Nephron progenitor cell (in vitro differentiated cells): ENCODE data around the gene PDXK.

Experiments
- DNase-seq: peaks from one replicate; pipeline ENCODE4 v3.0.0; 2021
- H3K27ac Mint-ChIP-seq: 2 replicates; pipeline ENCODE4 v1.8.0; 2021; ENCODE audit warnings: mild to moderate bottlenecking, moderate library complexity, mixed read lengths
- H3K27me3 Mint-ChIP-seq: 2 replicates; pipeline ENCODE4 v1.8.0; 2021; ENCODE audit warnings: mild to moderate bottlenecking, low read depth, mixed read lengths; ENCODE audit not compliant: poor library complexity
- H3K36me3 Mint-ChIP-seq: 2 replicates; pipeline ENCODE4 v1.8.0; 2021; ENCODE audit warnings: low read depth, mixed read lengths
- H3K4me1 Mint-ChIP-seq: 2 replicates; pipeline ENCODE4 v1.8.0; 2021; ENCODE audit warnings: mixed read lengths
- H3K4me3 Mint-ChIP-seq: 2 replicates; pipeline ENCODE4 v1.8.0; 2021; ENCODE audit warnings: mild to moderate bottlenecking, moderate library complexity, mixed read lengths
- H3K9me3 Mint-ChIP-seq: 2 replicates; pipeline ENCODE4 v1.8.0; 2021; ENCODE audit warnings: mild to moderate bottlenecking, moderate library complexity, mixed read lengths
- CTCF ChIP-seq: fragments of 200-600 bp; sonication (generic); IDR thresholded peaks from 2 replicates; pipeline ENCODE4 v1.5.0; 2021; ENCODE audit warnings: antibody characterized with exemption

PDXK gene

GRCh38 chr21:43797925-43798715 is 79.2 kb downstream of the PDXK start:
- no peak for DNase-seq
- peaks cover 53% of the 10 kb centered on the region for H3K36me3 Mint-ChIP-seq
- TF ChIP-seq CTCF = no peak
- no peaks in the 10 kb centered on the region for H3K27me3 Mint-ChIP-seq
- H3K9me3 Mint-ChIP-seq = no peaks in the 10 kb centered on the region
- no peak overlapping the region for H3K4me3 Mint-ChIP-seq
- H3K4me1 Mint-ChIP-seq = no peaks in the 10 kb centered on the region
- peak overlapping the region; percentile 84 for H3K27ac Mint-ChIP-seq

DNA sequence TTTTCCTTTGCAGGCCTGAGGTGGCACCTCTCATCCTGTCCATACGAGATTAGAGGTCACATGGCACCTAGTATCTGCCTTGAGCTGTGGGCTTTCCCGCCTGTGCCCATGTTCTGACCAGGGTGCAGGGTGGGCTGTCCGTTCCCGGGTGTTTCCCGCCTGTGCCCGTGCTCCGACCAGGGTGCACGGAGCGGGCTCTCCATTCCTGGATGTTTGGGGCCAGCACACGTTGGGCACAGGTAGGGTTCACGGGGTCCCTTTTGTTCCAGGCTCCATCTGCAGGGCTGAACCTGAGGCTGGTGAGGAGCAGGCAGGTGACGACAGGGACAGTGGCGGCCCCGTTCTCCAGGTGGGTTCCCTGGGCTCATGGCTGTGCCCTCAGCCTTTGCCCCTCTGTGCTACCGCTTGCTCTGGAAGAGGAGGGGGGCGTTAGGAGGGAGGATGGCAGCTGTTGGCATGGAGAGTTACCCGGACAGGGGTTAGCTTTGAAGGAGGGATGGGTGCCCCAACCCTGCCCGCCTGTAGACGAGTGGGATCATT is 80.4 kb downstream of the PDXK start:
- H3K27me3 Mint-ChIP-seq = no peaks in the 10 kb centered on the region
- no peak overlapping the region for H3K27ac Mint-ChIP-seq
- H3K4me1 Mint-ChIP-seq = no peaks in the 10 kb centered on the region
- H3K4me3 Mint-ChIP-seq = no peak overlapping the region
- TF ChIP-seq CTCF = no peak
- peaks cover 54% of the 10 kb centered on the region for H3K36me3 Mint-ChIP-seq
- H3K9me3 Mint-ChIP-seq = no peaks in the 10 kb centered on the region
- DNase-seq = no peak

DNA sequence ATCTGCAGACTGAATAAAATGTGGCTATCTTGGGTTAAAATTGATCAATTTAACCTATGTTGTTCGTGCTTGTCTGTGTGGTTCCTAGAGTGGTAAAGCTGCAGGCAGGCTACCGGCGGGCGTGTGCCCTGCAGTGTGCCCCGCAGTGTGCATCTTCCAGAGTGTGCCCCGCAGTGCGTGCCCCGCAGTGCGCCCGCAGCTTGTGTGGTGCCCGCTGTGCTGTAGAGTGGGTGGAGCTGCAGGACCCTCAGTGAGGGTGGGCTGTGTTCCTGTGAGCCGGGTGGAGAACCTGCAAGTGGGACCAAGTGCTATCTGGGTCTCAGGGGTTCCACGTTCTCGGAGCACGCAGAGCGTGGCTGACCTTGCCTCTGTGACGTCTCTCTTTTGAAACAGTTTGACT is 81.2 kb downstream of the PDXK start:
- H3K9me3 Mint-ChIP-seq = no peaks in the 10 kb centered on the region
- DNase-seq = no peak
- no peak overlapping the region for H3K4me3 Mint-ChIP-seq
- H3K36me3 Mint-ChIP-seq = peaks cover 50% of the 10 kb centered on the region
- H3K27ac Mint-ChIP-seq = no peak overlapping the region
- TF ChIP-seq CTCF = no peak
- no peaks in the 10 kb centered on the region for H3K27me3 Mint-ChIP-seq
- no peaks in the 10 kb centered on the region for H3K4me1 Mint-ChIP-seq

DNA sequence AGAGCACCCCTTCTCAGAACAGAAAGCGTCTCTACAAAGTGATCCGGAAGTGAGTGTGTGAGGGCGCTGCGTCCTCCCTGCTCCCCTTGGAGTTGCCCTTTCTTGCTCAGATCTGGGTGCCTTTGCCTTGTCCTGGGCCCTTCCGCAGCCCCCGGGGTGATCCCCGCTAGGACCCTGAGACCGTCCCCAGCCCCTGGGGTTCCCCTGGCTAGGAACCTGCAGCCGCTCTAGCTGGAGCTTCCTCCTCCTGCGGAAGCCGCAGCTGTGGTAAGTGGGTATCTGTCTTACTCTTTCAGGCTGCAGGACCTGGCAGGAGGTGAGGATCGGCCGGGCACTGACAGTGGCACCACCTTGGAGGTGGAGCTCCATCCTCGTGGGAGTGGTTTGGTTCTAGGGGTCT is 81.6 kb downstream of the PDXK start:
- Mint-ChIP-seq H3K4me1 (peaks cover 2% of the 10 kb centered on the region), H3K4me3 (no peak overlapping the region), H3K36me3 (peaks cover 47% of the 10 kb centered on the region), H3K9me3 (no peaks in the 10 kb centered on the region), H3K27me3 (no peaks in the 10 kb centered on the region), H3K27ac (no peak overlapping the region)
- no peak for DNase-seq
- no peak for TF ChIP-seq CTCF

DNA sequence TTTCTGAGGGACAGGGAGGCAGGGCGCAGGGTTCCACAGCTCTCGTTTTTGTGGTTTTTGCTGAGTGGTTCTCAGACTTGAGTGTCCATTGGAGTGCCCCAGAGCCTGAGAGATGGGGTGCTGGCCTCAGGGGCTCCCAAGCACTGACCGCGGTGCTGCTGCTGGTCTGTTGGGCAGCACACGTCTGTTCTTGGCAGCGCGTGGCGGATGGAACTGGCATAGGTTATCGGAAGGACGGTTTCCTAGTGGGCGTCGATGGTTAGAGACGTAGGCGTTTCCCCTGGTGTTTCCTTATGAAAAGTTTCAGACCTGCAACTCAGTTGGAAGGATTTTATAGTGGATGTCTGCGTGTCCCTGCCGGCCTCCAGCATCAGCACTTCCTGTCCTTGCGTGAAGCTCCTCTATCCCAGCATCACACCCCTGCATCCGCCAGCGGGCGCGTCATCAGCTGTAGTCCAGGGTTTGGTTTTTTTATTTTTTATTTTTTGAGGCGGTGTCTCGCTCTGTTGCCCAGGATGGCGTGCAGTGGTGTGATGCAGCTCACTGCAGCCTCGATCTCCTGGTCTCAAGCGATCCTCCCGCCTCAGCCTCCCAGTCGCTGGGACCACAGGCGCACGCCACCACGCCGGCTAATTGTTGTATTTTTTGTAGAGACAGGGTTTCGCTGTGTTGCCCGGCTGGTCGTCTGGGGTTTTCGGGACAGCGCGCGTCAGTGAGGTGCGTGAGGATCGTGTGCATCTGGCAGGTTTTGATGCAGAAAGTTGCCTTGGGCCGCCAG is 82.3 kb downstream of the PDXK start:
- TF ChIP-seq CTCF = no peak
- Mint-ChIP-seq H3K36me3 (peaks cover 44% of the 10 kb centered on the region), H3K27me3 (no peaks in the 10 kb centered on the region), H3K4me3 (no peak overlapping the region), H3K4me1 (peaks cover 8% of the 10 kb centered on the region), H3K9me3 (no peaks in the 10 kb centered on the region), H3K27ac (peak overlapping the region; percentile 54)
- DNase-seq = no peak
